GM21390 (cell line): ENCODE data around the gene CCM2.
A peak's percentile ranks its signal among the peaks of the same experiment; 100 is the strongest.
"Not testable (repeated sequence)": the region's sequence is repeated elsewhere in the genome, so short reads cannot be mapped to it uniquely, and the experiment has no call there.

ENCODE experiments used
- ATAC-seq: cut with Tn5 transposase; IDR thresholded peaks from one replicate; pipeline ENCODE4 v1.9.1; 2021; ENCODE audit not compliant: unreplicated experiment

Gene CCM2

DNA sequence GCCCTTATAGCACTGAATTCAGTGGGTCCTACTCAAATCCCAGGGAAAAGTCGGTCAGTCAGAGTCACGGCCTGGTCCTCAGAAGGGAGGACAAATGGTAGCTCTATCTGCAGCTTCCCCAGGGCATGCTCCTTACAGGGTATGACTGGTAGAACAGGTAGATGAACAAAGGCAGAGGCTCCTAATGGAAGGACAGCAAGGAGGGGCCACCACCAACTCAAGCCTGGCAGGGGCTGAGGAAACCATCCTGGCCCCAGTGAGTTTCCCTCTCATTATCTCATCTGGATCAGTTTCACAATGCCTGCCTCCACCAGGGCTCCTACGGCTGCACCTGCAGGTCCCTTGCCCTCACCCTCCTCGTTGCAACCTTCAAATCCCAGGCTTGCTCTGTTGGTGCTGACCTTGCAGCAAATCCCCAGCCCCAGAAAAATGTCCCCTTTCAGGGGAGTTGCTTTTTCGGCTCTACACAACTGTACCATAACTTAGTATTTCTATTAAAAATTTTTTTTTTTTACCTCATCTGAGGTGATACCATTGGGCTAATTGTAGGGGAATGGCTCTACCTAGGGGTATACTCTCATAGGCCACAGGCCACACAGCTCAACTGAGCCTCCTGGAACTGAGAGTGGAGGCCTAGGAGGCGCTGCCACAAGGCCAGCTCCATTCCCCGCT lies 18.8 kb upstream of the CCM2 start:
- ATAC-seq: no peak

GRCh38 chr7:44982535-44982923 lies 17.5 kb upstream of the CCM2 start:
- no peak for ATAC-seq

GRCh38 chr7:44982970-44983369 lies 17.0 kb upstream of the CCM2 start:
- ATAC-seq: no peak

DNA sequence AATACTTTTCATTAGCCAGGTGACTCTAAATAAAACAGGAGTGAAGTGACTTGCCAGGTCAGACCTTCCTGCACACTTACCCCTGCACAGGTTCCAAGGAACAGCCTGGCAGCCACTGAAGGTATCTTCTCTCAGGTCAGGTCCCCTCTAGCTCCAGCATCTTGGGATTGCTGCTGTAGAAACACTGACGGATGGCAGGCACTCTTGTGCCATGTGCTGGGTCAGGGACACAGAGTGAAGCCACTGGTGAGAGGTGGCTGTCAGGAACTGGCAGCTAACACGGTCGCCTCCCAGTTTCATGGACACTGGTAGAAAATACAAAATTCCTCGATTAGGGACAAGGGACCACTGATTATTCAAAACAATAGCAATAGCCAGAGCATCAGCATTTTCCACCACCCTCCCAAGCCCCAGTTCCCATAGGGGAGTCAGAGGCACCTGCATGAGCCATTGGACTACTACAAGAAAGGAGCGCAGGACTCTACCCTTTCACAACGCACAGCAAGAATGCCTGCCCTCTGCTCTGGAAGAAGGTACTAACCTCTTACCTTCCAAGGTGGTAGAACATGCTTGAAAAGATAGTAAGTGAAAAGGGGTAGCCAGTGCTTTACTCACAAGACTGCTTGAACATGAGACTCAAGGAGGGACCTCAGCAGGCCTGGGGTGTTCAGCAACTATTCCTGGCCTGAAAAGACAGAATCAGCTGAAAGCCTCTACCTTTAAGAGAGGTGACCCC lies 16.1 kb upstream of the CCM2 start:
- ATAC-seq: no peak

- no peak for ATAC-seq
These were observed 15.6 kb upstream of the CCM2 start for GRCh38 chr7:44984478-44984758.

DNA sequence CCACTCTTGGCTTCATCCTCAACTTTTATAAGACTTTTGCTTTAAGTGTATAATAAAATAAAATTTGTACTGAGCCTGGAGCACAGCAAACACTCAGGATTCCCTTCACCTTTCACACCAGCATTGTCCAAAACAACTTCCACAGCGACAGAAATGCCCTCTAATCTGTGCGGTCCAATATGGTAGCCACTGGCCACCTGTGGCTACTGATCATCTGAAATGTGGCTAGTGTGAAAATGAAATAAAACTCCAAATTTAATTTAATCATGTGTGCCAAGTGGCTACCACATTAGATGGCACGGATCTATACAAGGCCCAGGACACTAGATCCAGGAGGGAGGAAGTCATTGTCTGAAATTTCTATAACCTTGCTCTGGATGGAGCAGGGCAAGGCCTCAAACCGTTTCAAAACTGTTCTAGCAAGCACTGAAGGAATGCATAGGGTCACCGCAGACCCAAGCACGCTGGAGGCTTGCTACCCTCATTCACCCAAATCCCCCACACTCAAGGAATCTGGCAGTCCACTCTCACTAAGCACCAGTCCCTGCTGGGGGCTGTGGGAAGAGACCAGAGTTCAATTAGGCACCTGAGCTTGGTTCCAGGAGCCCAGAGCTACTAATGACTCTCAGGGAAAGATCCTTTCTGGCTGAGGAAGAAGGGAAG lies 14.8 kb upstream of the CCM2 start:
- no peak for ATAC-seq

- ATAC-seq: no peak
These were observed 14.1 kb upstream of the CCM2 start for GRCh38 chr7:44985900-44986217.

DNA sequence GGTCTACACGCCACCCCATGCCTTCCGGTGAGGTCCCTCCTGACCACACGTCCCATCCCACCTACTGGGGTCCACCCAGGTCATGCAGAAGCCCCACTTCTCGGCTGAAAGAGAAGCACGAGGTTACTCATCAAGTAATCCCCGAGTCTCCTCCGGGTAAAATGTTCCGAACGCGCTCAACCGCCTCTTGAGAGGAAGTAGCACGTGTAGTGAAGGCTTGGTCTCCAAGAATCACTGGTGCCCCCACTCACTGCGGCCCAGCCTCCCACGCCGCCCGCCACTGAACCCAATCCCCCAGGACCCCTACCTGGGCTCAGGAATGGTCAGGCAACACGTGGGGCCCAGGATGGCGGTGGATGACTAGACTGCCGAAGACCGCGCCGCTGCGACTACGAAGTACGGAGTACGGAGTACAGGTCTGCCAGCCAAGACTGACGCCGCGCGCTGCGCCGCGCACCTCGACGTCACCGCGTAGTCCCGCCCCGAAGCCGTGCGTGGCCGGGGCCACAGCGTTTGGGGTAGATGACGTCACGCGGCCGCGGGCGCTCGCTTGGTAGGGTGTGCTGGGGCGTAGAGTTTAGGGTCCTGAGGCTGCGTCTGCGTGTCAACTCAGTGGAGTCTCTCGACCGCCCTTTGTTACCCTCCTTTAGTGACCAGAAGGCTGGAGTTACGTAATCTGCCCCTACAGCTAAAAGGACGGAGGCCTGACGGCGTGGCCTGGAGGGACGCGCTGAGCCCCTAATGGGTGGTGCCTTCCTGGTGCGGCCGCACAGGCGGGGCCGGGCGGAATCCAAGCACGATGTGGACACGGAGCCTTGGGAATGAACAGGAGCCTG lies 13.6 kb upstream of the CCM2 start:
- ATAC-seq: peak; percentile 95

DNA sequence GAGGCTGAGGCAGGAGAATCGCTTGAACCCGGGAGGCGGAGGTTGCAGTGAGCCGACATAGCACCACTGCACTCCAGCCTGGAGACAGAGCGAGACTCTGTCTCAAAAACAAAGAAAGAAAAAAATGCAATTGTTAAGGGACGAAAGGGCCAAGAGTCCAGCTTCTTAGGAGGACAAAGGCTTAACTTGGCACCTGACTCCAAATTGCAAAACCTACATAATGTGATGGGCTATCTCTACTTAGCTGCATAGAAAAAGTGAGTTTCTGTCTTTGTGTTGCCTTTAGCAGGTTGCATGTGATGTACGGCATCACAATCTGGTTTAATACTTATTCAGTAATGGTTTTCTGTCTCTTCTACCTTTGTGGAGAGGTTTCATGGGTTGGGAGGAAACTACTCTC lies 12.5 kb upstream of the CCM2 start:
- no peak for ATAC-seq

- no peak for ATAC-seq
These were observed 12.0 kb upstream of the CCM2 start for GRCh38 chr7:44987996-44988395.

DNA sequence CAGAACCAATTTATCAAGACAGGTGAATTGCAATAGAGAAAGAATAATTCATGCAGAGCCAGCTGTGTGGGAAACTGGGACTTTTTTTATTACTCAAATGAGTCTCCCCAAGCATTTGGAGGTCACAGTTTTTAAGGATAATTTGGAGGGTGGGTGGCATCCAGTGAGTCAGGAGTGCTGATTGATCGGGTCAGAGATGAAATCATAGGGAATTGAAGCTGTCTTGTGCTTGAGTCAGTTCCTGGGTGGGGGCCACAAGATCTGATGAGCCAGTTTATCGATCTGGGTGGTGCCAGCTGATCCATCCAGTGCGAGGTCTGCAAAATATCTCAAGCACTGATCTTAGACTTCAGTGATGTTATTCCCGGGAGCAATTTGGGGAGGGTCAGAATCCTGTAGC lies 11.3 kb upstream of the CCM2 start:
- no peak for ATAC-seq

DNA sequence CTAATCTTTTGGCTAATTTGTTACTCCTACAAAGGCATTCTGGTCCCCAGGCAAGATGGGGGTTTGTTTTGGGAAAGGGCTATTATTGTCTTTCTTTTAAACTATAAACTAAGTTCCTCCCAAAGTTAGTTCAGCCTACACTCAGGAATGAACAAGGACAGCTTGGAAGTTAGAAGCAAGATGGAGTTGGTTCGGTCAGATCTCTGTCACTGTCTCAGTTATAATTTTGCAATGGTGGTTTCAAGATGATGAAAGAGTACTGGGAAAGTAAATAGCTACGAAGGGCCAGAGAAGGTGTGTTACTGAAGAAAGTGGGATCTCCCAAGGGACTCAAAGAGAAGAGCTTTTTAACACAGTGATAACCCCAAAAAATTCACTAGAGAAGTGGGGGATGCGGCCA lies 10.9 kb upstream of the CCM2 start:
- ATAC-seq: no peak

DNA sequence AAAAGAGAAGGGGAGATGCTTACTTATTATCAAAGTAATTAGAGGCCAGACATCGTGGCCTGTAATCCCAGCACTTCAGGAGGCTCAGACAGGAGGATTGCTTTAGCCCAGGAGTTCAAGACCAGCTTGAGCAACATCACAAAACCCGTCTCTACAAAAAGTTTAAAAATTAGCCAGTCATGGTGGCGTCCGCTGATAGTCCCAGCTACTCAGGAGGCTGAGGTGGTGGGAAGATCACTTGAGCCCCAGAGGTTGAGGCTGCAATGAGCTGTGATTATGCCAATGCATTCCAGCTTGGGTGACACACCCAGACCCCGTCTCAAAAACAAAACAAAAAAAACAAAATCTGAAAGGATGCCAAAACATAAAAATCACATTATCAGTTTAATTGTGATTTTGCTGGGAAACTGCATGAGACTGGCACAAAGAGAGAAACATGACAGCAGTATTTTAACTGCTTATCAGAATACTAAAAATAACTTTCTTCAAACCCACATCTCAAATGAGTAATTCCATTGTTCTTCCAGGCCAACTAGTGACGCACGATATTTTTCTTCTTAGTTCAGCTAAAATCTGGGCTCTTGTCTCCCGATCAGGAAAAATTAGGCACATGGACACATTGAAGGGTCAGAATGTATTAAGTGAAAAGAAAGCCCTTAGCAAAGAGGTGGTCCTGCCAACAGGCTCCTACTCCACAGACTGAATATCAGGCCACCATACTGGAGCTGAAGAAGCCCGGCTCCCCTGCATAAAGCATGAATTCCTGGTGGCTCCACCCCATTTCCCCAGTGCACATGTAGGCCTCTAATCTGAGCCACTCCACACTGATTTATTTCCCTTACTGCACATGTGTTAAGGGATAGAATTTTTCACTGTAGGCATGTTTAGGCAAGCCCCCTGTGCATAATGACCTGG lies 9.6 kb upstream of the CCM2 start:
- ATAC-seq: no peak

DNA sequence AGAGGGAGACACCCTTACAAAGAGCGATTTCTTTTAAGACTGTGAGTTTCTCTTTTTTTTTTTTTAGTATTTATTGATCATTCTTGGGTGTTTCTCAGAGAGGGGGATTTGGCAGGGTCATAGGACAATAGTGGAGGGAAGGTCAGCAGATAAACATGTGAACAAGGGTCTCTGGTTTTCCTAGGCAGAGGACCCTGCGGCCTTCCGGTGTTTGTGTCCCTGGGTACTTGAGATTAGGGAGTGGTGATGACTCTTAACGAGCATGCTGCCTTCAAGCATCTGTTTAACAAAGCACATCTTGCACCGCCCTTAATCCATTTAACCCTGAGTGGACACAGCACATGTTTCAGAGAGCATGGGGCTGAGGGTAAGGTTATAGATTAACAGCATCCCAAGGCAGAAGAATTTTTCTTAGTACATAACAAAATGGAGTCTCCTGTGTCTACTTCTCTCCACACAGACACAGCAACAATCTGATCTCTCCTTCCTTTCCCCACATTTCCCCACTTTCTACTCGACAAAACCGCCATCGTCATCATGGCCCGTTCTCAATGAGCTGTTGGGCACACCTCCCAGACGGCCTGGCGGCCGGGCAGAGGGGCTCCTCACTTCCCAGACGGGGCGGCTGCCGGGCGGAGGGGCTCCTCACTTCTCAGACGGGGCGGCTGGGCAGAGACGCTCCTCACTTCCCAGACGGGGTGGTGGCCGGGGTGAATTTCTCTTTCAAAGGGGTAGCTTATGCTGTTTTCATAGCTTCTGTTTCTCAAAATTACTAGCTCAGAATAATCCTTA lies 7.8 kb upstream of the CCM2 start:
- not testable (repeated sequence) for ATAC-seq

- no peak for ATAC-seq
These were observed 5.0 kb upstream of the CCM2 start for GRCh38 chr7:44994877-44995554.

- ATAC-seq: peak; percentile 22
These were observed 4.2 kb upstream of the CCM2 start for GRCh38 chr7:44995555-44996493.

DNA sequence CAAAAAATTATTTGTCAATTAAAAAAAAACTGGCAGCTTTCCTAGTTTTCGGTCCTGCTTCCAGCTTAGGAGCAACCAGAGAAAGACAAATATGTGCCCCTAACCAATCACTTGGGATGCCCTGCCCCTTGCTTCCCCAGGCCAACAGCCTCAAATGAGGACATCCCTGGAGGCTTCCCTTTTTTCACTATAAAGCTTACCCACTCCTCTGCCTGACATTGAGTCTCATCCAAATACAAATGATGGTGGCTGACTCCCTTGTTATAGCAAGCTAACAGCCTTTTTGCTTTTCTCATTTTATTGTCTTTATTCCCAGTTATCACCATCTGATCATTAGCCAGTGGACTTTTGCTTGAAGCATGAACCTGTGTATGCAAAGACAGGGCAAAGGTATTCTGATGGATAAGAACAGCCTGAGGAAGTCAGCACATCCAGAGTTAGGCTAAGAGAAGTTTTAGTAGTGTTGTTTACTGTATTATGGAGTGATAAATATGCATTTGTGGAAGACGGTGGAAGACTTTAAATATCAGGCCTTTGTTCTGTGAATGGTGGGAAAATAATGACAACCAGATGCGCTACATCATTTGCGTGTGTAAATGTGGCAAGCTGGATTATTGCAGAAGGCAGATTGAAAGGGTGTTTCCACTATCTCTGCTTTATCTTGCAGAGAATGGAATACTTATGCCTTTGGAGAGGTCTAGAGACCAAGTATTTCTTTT lies 1.7 kb upstream of the CCM2 start:
- ATAC-seq: no peak
